Cardiac fibroblast (primary cell): ENCODE data around the gene FKBP8.

Experiments used
- DNase-seq, 2 donors: peaks; one replicate each; pipeline versions ENCODE4 v3.0.0 to v3.0.0-alpha.2; 2010; ENCODE audit warnings: low read depth in 2 of 2
- H3K4me3 ChIP-seq, 2 donors: replicated peaks in 1 of 2; 1 replicate in 1 of 2; 2 replicates in 1 of 2; pipeline ENCODE4 v1.5.1; 2011; ENCODE audit warnings: low read depth in 2 of 2, low read length in 2 of 2, mild to moderate bottlenecking in 2 of 2, moderate library complexity in 1 of 2
- CTCF ChIP-seq: IDR thresholded peaks from one replicate; pipeline ENCODE4 v1.5.1; 2011; ENCODE audit warnings: low read depth, mild to moderate bottlenecking, low read length, inconsistent platforms

FKBP8 gene

GRCh38 chr19:18502246-18502637 lies 41.1 kb downstream of the FKBP8 start:
- no peak for TF ChIP-seq CTCF
- H3K4me3 ChIP-seq: no peak overlapping the region
- DNase-seq: no peak

- DNase-seq: no peak
These were observed 41.5 kb downstream of the FKBP8 start for GRCh38 chr19:18501832-18502231.

GRCh38 chr19:18501351-18501750 lies 42.0 kb downstream of the FKBP8 start:
- no peak overlapping the region for H3K4me3 ChIP-seq
- TF ChIP-seq CTCF: no peak
- no peak for DNase-seq

More at GRCh38 chr19:18501832-18502231, 41.5 kb downstream of the FKBP8 start:
- H3K4me3 ChIP-seq: no peak overlapping the region
- no peak for TF ChIP-seq CTCF

GRCh38 chr19:18500799-18501198 lies 42.6 kb downstream of the FKBP8 start:
- TF ChIP-seq CTCF: no peak
- DNase-seq: no peak
- no peak overlapping the region for H3K4me3 ChIP-seq

GRCh38 chr19:18500376-18500775 lies 43.0 kb downstream of the FKBP8 start:
- no peak overlapping the region for H3K4me3 ChIP-seq
- peak in 1 of 2 donors; percentile 35 for DNase-seq
- no peak for TF ChIP-seq CTCF

- no peak for TF ChIP-seq CTCF
- no peak overlapping the region for H3K4me3 ChIP-seq
- DNase-seq: no peak
These were observed 44.2 kb downstream of the FKBP8 start for GRCh38 chr19:18499055-18499775.

GRCh38 chr19:18496980-18497256 lies 46.5 kb downstream of the FKBP8 start:
- DNase-seq: no peak
- no peak overlapping the region for H3K4me3 ChIP-seq
- no peak for TF ChIP-seq CTCF
